ENCODE data around the gene DBT.

GRCh38 chr1:100152271-100152670, 97.4 kb downstream of the DBT start:
- TF ChIP-seq CTCF (conservative IDR thresholded peaks at IDR 0.05) (no peak), ZFX (IDR thresholded peaks at IDR 0.05) (no peak)
